ENCODE results near the gene SLC25A38.

Gene SLC25A38

GRCh38 chr3:39383045-39383880 is at the start of gene SLC25A38:
Gene SLC25A38, plus strand, starts transcription at chr3:39383370. Its CDS starts 355 bp downstream, at chr3:39383725.
- peak; percentile 94 for DNase-seq (ENCODE audit: low read depth)
- H3K4me3 ChIP-seq (ENCODE audit: low read depth, low read length), result peak within 1 kb of the TSS; percentile 74
- TF ChIP-seq CTCF (conservative IDR thresholded peaks at IDR 0.05; ENCODE audit: low read depth, low read length), result peak; percentile 51

- no peak for DNase-seq (ENCODE audit: low read depth)
- H3K4me3 ChIP-seq (ENCODE audit: low read depth, low read length), result no peak overlapping the region
- TF ChIP-seq CTCF (conservative IDR thresholded peaks at IDR 0.05; ENCODE audit: low read depth, low read length), result no peak
These were observed 49.6 kb upstream of the SLC25A38 start for GRCh38 chr3:39333607-39334006.

GRCh38 chr3:39334205-39334604 is 49.0 kb upstream of the SLC25A38 start:
- no peak for TF ChIP-seq CTCF (conservative IDR thresholded peaks at IDR 0.05; ENCODE audit: low read depth, low read length)
- DNase-seq (ENCODE audit: low read depth), result no peak
- no peak overlapping the region for H3K4me3 ChIP-seq (ENCODE audit: low read depth, low read length)

- DNase-seq (ENCODE audit: low read depth), result no peak
- H3K4me3 ChIP-seq (ENCODE audit: low read depth, low read length), result no peak overlapping the region
- TF ChIP-seq CTCF (conservative IDR thresholded peaks at IDR 0.05; ENCODE audit: low read depth, low read length), result no peak
These were observed 45.0 kb upstream of the SLC25A38 start for GRCh38 chr3:39338201-39338600.

- TF ChIP-seq CTCF (conservative IDR thresholded peaks at IDR 0.05; ENCODE audit: low read depth, low read length), result no peak
- DNase-seq (ENCODE audit: low read depth), result no peak
- H3K4me3 ChIP-seq (ENCODE audit: low read depth, low read length), result no peak overlapping the region
These were observed 44.1 kb upstream of the SLC25A38 start for GRCh38 chr3:39339086-39339485.

- DNase-seq (ENCODE audit: low read depth), result no peak
- H3K4me3 ChIP-seq (ENCODE audit: low read depth, low read length), result no peak overlapping the region
- TF ChIP-seq CTCF (conservative IDR thresholded peaks at IDR 0.05; ENCODE audit: low read depth, low read length), result no peak
These were observed 40.0 kb upstream of the SLC25A38 start for GRCh38 chr3:39343076-39343717.
